Measurements from ENCODE around the gene BICRAL. TPM values are rescaled to one million over a fixed set of nuclear protein-coding genes. Genes with fewer than 3 reads are reported as not detected.

BICRAL gene
- total RNA-seq, 3 donors from 2014 or later (not counting 1 experiment from before 2014, with no cell fraction given) = 31.1 to 43.4 (median 37.1) TPM

DNA sequence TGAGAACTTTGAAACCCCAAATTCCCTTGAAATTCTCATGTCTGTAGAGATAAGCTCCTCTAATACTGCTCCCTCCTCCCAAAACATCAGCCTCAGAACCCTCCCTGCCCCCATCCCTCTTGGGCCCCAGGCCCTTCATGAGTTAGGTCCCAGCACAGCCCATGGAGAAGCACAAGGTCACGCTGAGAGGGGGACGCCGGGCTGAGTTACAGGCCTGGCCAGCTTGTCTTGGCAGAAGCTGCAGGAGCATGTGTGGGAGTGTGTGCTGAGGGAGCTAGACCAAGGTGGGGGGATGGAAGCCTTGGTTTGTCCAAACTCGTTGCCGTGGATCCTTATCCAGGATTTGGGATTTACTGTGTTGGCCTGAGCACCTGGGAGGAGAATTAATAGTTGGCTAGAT is 125.5 kb downstream of the BICRAL start:
- Histone ChIP-seq H3K27ac (ENCODE audit: low read length) (no peak overlapping the region), H3K27me3 (ENCODE audit: control insufficient read depth, insufficient read depth, low read length) (no peaks in the 10 kb centered on the region), H3K4me1 (ENCODE audit: control insufficient read depth, insufficient read depth, low read length) (no peaks in the 10 kb centered on the region), H3K9me3 (ENCODE audit: control insufficient read depth, insufficient read depth, low read length) (no peaks in the 10 kb centered on the region), H3K36me3 (ENCODE audit: control insufficient read depth, insufficient read depth, low read length) (no peaks in the 10 kb centered on the region), H3K4me3 (ENCODE audit: low read length) (no peak overlapping the region)
- H3K36me3 Mint-ChIP-seq = no peaks in the 10 kb centered on the region
- DNase-seq (no peak), ATAC-seq (no peak)
- no peaks in the 10 kb centered on the region for H3K4me1 Mint-ChIP-seq
- TF ChIP-seq, protein P1, sequence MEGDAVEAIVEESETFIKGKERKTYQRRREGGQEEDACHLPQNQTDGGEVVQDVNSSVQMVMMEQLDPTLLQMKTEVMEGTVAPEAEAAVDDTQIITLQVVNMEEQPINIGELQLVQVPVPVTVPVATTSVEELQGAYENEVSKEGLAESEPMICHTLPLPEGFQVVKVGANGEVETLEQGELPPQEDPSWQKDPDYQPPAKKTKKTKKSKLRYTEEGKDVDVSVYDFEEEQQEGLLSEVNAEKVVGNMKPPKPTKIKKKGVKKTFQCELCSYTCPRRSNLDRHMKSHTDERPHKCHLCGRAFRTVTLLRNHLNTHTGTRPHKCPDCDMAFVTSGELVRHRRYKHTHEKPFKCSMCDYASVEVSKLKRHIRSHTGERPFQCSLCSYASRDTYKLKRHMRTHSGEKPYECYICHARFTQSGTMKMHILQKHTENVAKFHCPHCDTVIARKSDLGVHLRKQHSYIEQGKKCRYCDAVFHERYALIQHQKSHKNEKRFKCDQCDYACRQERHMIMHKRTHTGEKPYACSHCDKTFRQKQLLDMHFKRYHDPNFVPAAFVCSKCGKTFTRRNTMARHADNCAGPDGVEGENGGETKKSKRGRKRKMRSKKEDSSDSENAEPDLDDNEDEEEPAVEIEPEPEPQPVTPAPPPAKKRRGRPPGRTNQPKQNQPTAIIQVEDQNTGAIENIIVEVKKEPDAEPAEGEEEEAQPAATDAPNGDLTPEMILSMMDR (IDR thresholded peaks at IDR 0.05) = no peak
- WGBS (ENCODE audit: insufficient coverage) = 93% methylated on average over 5 of the region's 5 CpGs
- intact Hi-C loops (cut with micrococcal nuclease) = no loop called here
- H3K4me3 Mint-ChIP-seq = no peak overlapping the region
- H3K27me3 Mint-ChIP-seq (ENCODE audit: low read depth in 2 of 2) = peaks cover 0 to 8% of the 10 kb centered on the region in 2 donors
- H3K27ac Mint-ChIP-seq = no peak overlapping the region
- H3K9me3 Mint-ChIP-seq = no peaks in the 10 kb centered on the region

DNA sequence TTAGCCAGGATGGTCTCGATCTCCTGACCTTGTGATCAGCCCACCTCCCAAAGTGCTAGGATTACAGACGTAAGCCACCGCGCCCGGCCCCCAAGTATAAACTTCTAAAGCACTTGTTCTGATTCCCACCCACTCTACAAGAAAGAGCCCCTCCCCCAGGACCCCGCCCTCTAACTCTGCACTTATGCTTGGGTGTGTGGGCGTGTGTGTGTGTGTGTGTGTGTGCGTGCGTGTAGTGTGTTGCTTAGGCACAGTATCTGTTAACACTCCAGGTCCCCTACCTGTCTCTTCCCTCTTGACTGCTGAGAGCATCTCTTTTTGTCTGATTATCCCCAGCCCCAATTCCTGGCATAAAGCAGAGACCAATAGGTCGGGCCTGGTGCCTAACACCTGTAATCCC is 128.0 kb downstream of the BICRAL start:
- intact Hi-C loops (cut with micrococcal nuclease) = no loop called here
- DNase-seq = no peak
- WGBS (ENCODE audit: insufficient coverage) = 89% methylated on average over 8 of the region's 10 CpGs

DNA sequence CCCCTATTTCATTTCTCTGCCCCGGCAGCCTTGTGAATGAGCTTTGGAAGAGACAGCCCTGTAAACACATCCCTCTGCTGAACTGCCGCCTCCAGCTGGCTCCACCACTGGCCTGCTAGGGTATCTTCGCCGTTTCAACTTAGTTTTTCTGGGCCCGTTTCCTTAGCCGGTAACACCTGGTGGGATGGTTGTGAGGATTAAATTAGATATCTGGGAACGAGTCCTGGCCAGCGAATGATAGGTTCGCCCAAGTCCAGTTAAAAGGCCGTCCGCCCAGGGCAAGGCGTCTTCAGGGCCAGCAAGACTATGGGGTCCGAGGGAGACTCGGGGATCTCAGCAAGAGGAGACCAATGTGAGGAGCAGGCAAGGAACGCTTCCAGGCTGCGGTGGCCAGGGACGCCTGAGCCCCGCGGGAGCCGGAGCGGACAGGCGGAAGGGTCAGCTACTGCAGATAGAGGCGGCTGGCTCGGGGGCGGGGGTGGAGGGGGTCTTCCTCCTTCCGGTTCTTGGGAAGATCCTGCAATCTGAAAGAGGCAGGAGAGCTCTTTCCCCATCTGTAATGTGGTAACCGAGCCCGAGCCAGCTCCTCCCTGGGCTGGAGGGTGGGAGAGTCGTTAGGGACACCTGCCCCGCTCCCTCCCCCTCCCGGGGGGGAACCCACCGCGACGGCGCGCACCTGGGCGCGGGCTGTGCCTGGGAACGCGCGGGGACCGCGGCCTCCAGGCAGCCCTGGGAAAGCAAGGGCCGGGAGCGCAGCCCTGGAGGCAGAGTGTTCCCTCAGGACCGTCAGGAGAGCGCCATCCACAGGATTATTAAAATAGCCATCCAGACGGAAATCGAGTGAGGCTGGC is 129.5 kb downstream of the BICRAL start:
- H3K4me1 Mint-ChIP-seq = no peaks in the 10 kb centered on the region
- Histone ChIP-seq H3K4me3 (ENCODE audit: low read length) (no peak overlapping the region), H3K9me3 (ENCODE audit: control insufficient read depth, insufficient read depth, low read length) (no peaks in the 10 kb centered on the region), H3K27ac (ENCODE audit: low read length) (no peak overlapping the region), H3K27me3 (ENCODE audit: control insufficient read depth, insufficient read depth, low read length) (no peaks in the 10 kb centered on the region), H3K4me1 (ENCODE audit: control insufficient read depth, insufficient read depth, low read length) (no peaks in the 10 kb centered on the region), H3K36me3 (ENCODE audit: control insufficient read depth, insufficient read depth, low read length) (no peaks in the 10 kb centered on the region)
- no peak overlapping the region for H3K27ac Mint-ChIP-seq
- no peaks in the 10 kb centered on the region for H3K9me3 Mint-ChIP-seq
- DNase-seq (no peak), ATAC-seq (no peak)
- H3K4me3 Mint-ChIP-seq = no peak overlapping the region
- TF ChIP-seq, protein P1 (IDR thresholded peaks at IDR 0.05) = no peak
- intact Hi-C loops (cut with micrococcal nuclease) = no loop called here
- H3K36me3 Mint-ChIP-seq = no peaks in the 10 kb centered on the region
- WGBS (ENCODE audit: insufficient coverage) = 29% methylated on average over 49 of the region's 49 CpGs
- H3K27me3 Mint-ChIP-seq (ENCODE audit: low read depth in 2 of 2) = peaks cover 0 to 9% of the 10 kb centered on the region in 2 donors

More for the DNA sequence above, 128.0 kb downstream of the BICRAL start:
- Mint-ChIP-seq H3K4me3 (no peak overlapping the region), H3K4me1 (no peaks in the 10 kb centered on the region), H3K27me3 (ENCODE audit: low read depth in 2 of 2) (peaks cover 0 to 9% of the 10 kb centered on the region in 2 donors), H3K27ac (no peak overlapping the region), H3K9me3 (no peaks in the 10 kb centered on the region), H3K36me3 (no peaks in the 10 kb centered on the region)
- no peaks in the 10 kb centered on the region for H3K36me3 ChIP-seq (ENCODE audit: control insufficient read depth, insufficient read depth, low read length)
- H3K4me3 ChIP-seq (ENCODE audit: low read length) = no peak overlapping the region
- H3K4me1 ChIP-seq (ENCODE audit: control insufficient read depth, insufficient read depth, low read length) = no peaks in the 10 kb centered on the region
- no peak overlapping the region for H3K27ac ChIP-seq (ENCODE audit: low read length)
- TF ChIP-seq, protein P1 (IDR thresholded peaks at IDR 0.05) = no peak
- no peaks in the 10 kb centered on the region for H3K27me3 ChIP-seq (ENCODE audit: control insufficient read depth, insufficient read depth, low read length)
- H3K9me3 ChIP-seq (ENCODE audit: control insufficient read depth, insufficient read depth, low read length) = no peaks in the 10 kb centered on the region
- no peak for ATAC-seq

Measured in natural killer cell (primary cell).